ENCODE data around the gene RUSC1.

DNA sequence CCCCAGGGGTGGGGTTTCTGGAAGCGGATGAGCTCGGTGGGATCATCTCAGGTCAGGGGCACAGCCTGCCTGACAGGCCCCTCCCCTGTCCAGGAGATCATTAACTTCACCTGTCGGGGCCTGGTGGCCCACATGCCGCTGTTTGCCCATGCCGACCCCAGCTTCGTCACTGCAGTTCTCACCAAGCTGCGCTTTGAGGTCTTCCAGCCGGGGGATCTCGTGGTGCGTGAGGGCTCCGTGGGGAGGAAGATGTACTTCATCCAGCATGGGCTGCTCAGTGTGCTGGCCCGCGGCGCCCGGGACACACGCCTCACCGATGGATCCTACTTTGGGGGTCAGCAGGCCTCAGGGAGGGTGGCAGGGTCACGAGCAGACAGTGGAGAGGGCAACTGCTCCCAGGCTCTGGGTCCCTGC is 35.1 kb upstream of the RUSC1 start:
- TF ChIP-seq CTCF (IDR thresholded peaks at IDR 0.05), result no peak
- TF ChIP-seq POLR2A (IDR thresholded peaks at IDR 0.05), result no peak

Measured in esophagus squamous epithelium (tissue), 4 donors.